HepG2 (cell line): Measurements from ENCODE around the gene CELF5. TPM values are rescaled to one million over a fixed set of nuclear protein-coding genes. Genes with fewer than 3 reads are reported as not detected.

Source experiments
- AFF4 ChIP-seq: sonication (generic); formaldehyde crosslinking; IDR thresholded peaks from 2 replicates; pipeline ENCODE4 v1.4.0; 2020; ENCODE audit warnings: missing genetic modification reagents
- AHR ChIP-seq: IDR thresholded peaks from 2 replicates; pipeline ENCODE4 v1.6.1; 2018; ENCODE audit warnings: missing genetic modification reagents, missing compliant biosample characterization
- ARID2 ChIP-seq: sonication (generic); formaldehyde crosslinking; IDR thresholded peaks from 2 replicates; pipeline ENCODE4 v1.8.1; 2022; ENCODE audit warnings: mild to moderate bottlenecking, missing genetic modification reagents, borderline replicate concordance
- FOSL2 ChIP-seq: sonication (generic); formaldehyde crosslinking; IDR thresholded peaks from 2 replicates; pipeline ENCODE4 v1.4.0; 2020; ENCODE audit warnings: missing genetic modification reagents
- FOXK1 ChIP-seq: sonication (generic); formaldehyde crosslinking; IDR thresholded peaks from 2 replicates; pipeline ENCODE4 v1.4.0; 2020; ENCODE audit warnings: low read depth, missing genetic modification reagents, borderline replicate concordance
- FOXO1 ChIP-seq: sonication (generic); formaldehyde crosslinking; IDR thresholded peaks from 2 replicates; pipeline ENCODE4 v1.4.0; 2020; ENCODE audit warnings: missing genetic modification reagents
- FOXP1 ChIP-seq, 2 experiments: fragments of 450-650 bp in 1 of 2; IDR thresholded peaks; 2 replicates each; pipeline ENCODE4 v1.6.1; 2017 to 2018; ENCODE audit warnings: antibody characterized with exemption in 1 of 2
- GFI1 ChIP-seq: sonication (generic); formaldehyde crosslinking; IDR thresholded peaks from 2 replicates; pipeline ENCODE4 v1.5.0; 2020; ENCODE audit warnings: missing genetic modification reagents, mild to moderate bottlenecking, borderline replicate concordance
- HIVEP1 ChIP-seq: sonication (generic); formaldehyde crosslinking; IDR thresholded peaks from 2 replicates; pipeline ENCODE4 v1.4.0; 2020; ENCODE audit warnings: mild to moderate bottlenecking, missing genetic modification reagents
- ISX ChIP-seq: sonication (generic); formaldehyde crosslinking; conservative IDR thresholded peaks from 2 replicates; pipeline ENCODE4 v1.5.0; 2020; ENCODE audit warnings: missing genetic modification reagents
- KLF13 ChIP-seq: sonication (generic); formaldehyde crosslinking; IDR thresholded peaks from 2 replicates; pipeline ENCODE4 v1.4.0; 2020; ENCODE audit warnings: mild to moderate bottlenecking, missing genetic modification reagents
- MAZ ChIP-seq, 2 experiments: sonication (generic) in 1 of 2; formaldehyde crosslinking in 1 of 2; IDR thresholded peaks; 2 replicates each; pipeline versions ENCODE4 v1.5.0 to v1.6.1; 2012 to 2020; ENCODE audit warnings: low read depth in 2 of 2, mild to moderate bottlenecking in 2 of 2, borderline replicate concordance in 1 of 2, improper control_type of control experiment in 1 of 2, low read length in 1 of 2, missing genetic modification reagents in 1 of 2, moderate library complexity in 1 of 2
- NFYB ChIP-seq: sonication (generic); formaldehyde crosslinking; IDR thresholded peaks from 2 replicates; pipeline ENCODE4 v1.4.0; 2020; ENCODE audit warnings: missing genetic modification reagents
- RFX1 ChIP-seq: fragments of 450-650 bp; IDR thresholded peaks from 2 replicates; pipeline ENCODE4 v1.6.1; 2017
- RNF2 ChIP-seq: fragments of 450-650 bp; conservative IDR thresholded peaks from 2 replicates; pipeline ENCODE4 v1.6.1; 2016; ENCODE audit warnings: low read depth
- SALL2 ChIP-seq: sonication (generic); formaldehyde crosslinking; IDR thresholded peaks from 2 replicates; pipeline ENCODE4 v1.8.1; 2023; ENCODE audit warnings: mild to moderate bottlenecking, missing genetic modification reagents, inconsistent platforms
- SMAD9 ChIP-seq: sonication (generic); formaldehyde crosslinking; IDR thresholded peaks from 2 replicates; pipeline ENCODE4 v1.5.1; 2020; ENCODE audit warnings: mild to moderate bottlenecking, missing genetic modification reagents
- SRSF9 ChIP-seq: fragments of 200-400 bp; formaldehyde crosslinking; IDR thresholded peaks from 2 replicates; pipeline ENCODE4 v1.6.1; 2018; ENCODE audit warnings: borderline replicate concordance, mild to moderate bottlenecking, low read depth, low read length; ENCODE audit not compliant: insufficient read depth, poor library complexity, severe bottlenecking
- SRY ChIP-seq: sonication (generic); formaldehyde crosslinking; IDR thresholded peaks from 2 replicates; pipeline ENCODE4 v1.8.0; 2022; ENCODE audit warnings: mild to moderate bottlenecking, missing genetic modification reagents
- TP53 ChIP-seq: sonication (generic); formaldehyde crosslinking; conservative IDR thresholded peaks from 2 replicates; pipeline ENCODE4 v1.4.0; 2020; ENCODE audit warnings: missing genetic modification reagents
- ZKSCAN1 ChIP-seq: fragments of 150-350 bp; IDR thresholded peaks from 2 replicates; pipeline ENCODE4 v1.6.1; 2014; ENCODE audit warnings: low read length
- ZNF333 ChIP-seq: sonication (generic); formaldehyde crosslinking; IDR thresholded peaks from 2 replicates; pipeline ENCODE4 v1.4.0; 2020; ENCODE audit warnings: mild to moderate bottlenecking, missing genetic modification reagents, borderline replicate concordance
- ZNF354B ChIP-seq: sonication (generic); formaldehyde crosslinking; IDR thresholded peaks from 2 replicates; pipeline ENCODE4 v1.8.0; 2022; ENCODE audit warnings: mild to moderate bottlenecking, missing genetic modification reagents
- ZNF597 ChIP-seq: sonication (generic); formaldehyde crosslinking; IDR thresholded peaks from 2 replicates; pipeline ENCODE4 v1.5.0; 2020; ENCODE audit warnings: missing genetic modification reagents
- polyA plus RNA-seq, 8 experiments: library from polyadenylated mRNA; depleted of rRNA in 3 of 8; stranded (reverse) in 7 of 8; unstranded in 1 of 8; fragments of >200 nt; fragmentation: Illumina TruSeq in 4 of 8; extraction: Trizol in 4 of 8; gene quantifications; 2 replicates each; pipeline versions ENCODE4 v1.2.1 to v1.2.3, GENCODE V29; 2011 to 2016; ENCODE audit warnings: low read depth in 4 of 8, missing spikeins in 1 of 8, mixed read lengths in 1 of 8; ENCODE audit not compliant: insufficient read depth in 1 of 8
- total RNA-seq, 5 experiments: library from RNA; depleted of rRNA; stranded (reverse); fragments of >200 nt; fragmentation: Illumina TruSeq; extraction: Trizol; gene quantifications; 2 replicates each; pipeline ENCODE4 v1.2.3, GENCODE V29; 2016; ENCODE audit warnings: low read depth in 1 of 5
- TF ChIP-seq, protein P1 (sequence below): sonication (generic); formaldehyde crosslinking; IDR thresholded peaks from 2 replicates; pipeline ENCODE4 v1.4.0; 2020; ENCODE audit warnings: missing genetic modification reagents

CELF5 gene
- total and polyA plus RNA-seq, 2 of the 13 experiments (the other 11 are each of a cell fraction or from before 2014, with no cell fraction given), result 0.31 to 0.84 TPM

GRCh38 chr19:3284759-3285646 lies 60.5 kb downstream of the CELF5 start (continued):
- no peak for TF ChIP-seq ZNF354B (CRISPR knock-in tag)
- TF ChIP-seq SALL2 (CRISPR knock-in tag), result no peak
- no peak for TF ChIP-seq AFF4 (CRISPR knock-in tag)
- TF ChIP-seq, protein P1, sequence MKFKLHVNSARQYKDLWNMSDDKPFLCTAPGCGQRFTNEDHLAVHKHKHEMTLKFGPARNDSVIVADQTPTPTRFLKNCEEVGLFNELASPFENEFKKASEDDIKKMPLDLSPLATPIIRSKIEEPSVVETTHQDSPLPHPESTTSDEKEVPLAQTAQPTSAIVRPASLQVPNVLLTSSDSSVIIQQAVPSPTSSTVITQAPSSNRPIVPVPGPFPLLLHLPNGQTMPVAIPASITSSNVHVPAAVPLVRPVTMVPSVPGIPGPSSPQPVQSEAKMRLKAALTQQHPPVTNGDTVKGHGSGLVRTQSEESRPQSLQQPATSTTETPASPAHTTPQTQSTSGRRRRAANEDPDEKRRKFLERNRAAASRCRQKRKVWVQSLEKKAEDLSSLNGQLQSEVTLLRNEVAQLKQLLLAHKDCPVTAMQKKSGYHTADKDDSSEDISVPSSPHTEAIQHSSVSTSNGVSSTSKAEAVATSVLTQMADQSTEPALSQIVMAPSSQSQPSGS (CRISPR knock-in tag), result no peak
- TF ChIP-seq AHR (CRISPR knock-in tag), result no peak
- no peak for TF ChIP-seq GFI1
- TF ChIP-seq ZNF333, result no peak
- TF ChIP-seq ZKSCAN1, result no peak
- no peak for TF ChIP-seq SMAD9 (CRISPR knock-in tag)
- TF ChIP-seq SRY (CRISPR knock-in tag), result 0 out of 2 replicates have a peak, but pooled peaks have one; percentile 25
- TF ChIP-seq FOXO1 (CRISPR knock-in tag), result no peak
- TF ChIP-seq ISX (CRISPR knock-in tag), result no peak
- TF ChIP-seq KLF13 (CRISPR knock-in tag), result no peak
- TF ChIP-seq TP53 (CRISPR knock-in tag), result no peak
- no peak for TF ChIP-seq FOSL2 (CRISPR knock-in tag)
- no peak for TF ChIP-seq NFYB
- peak; percentile 41; the same call in 1 of the 2 replicates for TF ChIP-seq MAZ (IDR thresholded peaks at IDR 0.05; ENCODE audit: borderline replicate concordance, low read depth, low read length)
- TF ChIP-seq MAZ (CRISPR knock-in tag; IDR thresholded peaks at IDR 0.05; ENCODE audit: low read depth), result peak; percentile 64; the same call in 1 of the 2 replicates
- TF ChIP-seq HIVEP1 (CRISPR knock-in tag), result no peak
- no peak for TF ChIP-seq ZNF597 (CRISPR knock-in tag)
- TF ChIP-seq ARID2 (CRISPR knock-in tag), result no peak
- no peak for TF ChIP-seq FOXP1 (IDR thresholded peaks at IDR 0.05)
- no peak for TF ChIP-seq FOXP1 (CRISPR knock-in tag; IDR thresholded peaks at IDR 0.05)
- TF ChIP-seq FOXK1 (CRISPR knock-in tag), result no peak
- TF ChIP-seq RNF2, result no peak
- no peak for TF ChIP-seq RFX1
- no peak for TF ChIP-seq SRSF9
